HG02759 (cell line): Measurements from ENCODE around the gene STAT4.
A peak's percentile ranks its signal among the peaks of the same experiment; 100 is the strongest.

ENCODE experiments used
- ATAC-seq: cut with Tn5 transposase; IDR thresholded peaks from one replicate; pipeline ENCODE4 v1.9.1; 2021; ENCODE audit warnings: mild to moderate bottlenecking, moderate library complexity; ENCODE audit not compliant: unreplicated experiment

STAT4 gene

GRCh38 chr2:191020221-191020741 is 130.5 kb downstream of the STAT4 start:
- ATAC-seq: peak; percentile 76

GRCh38 chr2:191019376-191019775 is 131.4 kb downstream of the STAT4 start:
- ATAC-seq: no peak

- peak; percentile 13 for ATAC-seq
Observed at GRCh38 chr2:191018643-191019119, 132.1 kb downstream of the STAT4 start.

DNA sequence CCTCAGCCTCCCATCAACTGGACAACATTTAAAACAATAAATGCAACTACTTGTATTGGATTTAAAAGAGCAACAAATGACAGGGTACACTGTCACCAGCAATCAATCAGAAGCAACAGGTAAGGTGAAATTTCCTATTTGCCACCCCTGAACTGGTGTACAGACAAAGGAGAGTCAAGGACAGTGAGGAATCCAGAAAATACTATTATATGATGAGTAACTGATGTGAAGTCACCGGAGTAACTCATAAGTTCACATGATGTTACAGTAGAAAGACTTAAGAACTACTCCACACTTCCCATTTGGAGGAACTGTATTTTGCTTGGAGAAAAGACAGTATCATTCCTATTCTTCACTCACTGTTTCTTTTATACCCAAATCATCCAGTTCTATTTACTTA is 132.7 kb downstream of the STAT4 start:
- ATAC-seq: no peak

- no peak for ATAC-seq
Observed at GRCh38 chr2:191015831-191016230, 135.0 kb downstream of the STAT4 start.

DNA sequence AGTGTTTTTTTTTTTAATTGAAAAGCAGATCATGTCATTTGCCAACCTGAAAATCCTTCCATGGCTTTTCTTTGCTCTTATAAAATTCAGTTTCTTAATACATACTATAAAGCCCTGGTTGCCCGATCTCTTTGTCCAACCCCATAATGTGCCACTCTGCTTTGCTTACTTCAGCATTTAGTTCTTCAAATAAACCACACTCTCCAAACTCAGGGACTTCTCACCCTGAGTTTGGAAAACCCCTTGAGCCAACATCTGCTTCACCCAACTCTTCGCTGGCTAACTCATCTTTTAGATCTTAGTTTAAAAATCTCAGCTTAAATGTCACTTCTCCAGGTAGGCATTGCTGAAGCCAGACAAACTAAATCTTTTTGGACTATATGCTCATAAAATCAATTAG is 135.6 kb downstream of the STAT4 start:
- no peak for ATAC-seq

GRCh38 chr2:191014653-191015020 is 136.2 kb downstream of the STAT4 start:
- ATAC-seq: no peak

- peak; percentile 85 for ATAC-seq
Observed at GRCh38 chr2:191013932-191014652, 136.7 kb downstream of the STAT4 start, which contains the start of gene STAT1. STAT1 (minus strand) TSS chr2:191014171; CDS start chr2:191010003, 4,168 bp downstream.

GRCh38 chr2:191013682-191013931 is 137.2 kb downstream of the STAT4 start:
- ATAC-seq: no peak

DNA sequence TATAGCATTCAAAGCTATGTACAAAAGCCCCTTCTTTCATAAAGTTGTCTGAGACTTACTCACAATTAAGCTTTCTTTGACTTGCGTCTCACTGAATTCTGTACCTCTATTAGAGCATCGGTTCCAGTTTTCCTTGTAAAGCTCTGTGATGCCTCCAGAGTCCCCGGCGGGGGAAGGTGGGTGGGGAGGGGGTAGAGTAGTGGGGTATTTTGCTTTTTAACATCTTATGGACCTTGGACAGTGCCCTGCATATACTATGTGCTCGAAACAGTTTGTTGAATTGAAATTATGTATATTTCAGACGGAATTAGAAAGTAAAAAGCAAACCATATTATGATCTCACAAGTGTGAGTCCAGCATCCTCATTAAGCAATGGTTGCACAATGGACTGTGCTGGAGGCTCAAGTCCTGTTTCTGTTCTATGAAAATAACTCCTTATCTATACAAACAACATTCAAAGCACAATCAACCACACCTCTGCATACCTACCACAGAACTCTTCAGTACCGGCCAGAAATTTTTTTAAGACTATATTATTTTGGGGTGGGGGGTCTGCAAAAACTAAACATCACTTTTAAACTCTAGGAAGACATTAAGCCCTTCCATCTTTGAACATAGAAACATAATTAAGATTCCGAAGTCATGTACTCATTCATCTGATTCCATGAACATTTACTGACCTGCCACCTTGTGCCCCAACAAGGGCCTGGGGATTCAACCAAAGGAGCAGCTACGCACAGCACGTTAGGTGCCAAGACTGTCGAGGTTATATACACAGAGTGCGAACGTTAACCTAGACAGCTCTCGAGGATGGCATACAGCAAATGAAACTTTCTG is 137.7 kb downstream of the STAT4 start:
- no peak for ATAC-seq

- no peak for ATAC-seq
Observed at GRCh38 chr2:191012346-191012745, 138.4 kb downstream of the STAT4 start.

DNA sequence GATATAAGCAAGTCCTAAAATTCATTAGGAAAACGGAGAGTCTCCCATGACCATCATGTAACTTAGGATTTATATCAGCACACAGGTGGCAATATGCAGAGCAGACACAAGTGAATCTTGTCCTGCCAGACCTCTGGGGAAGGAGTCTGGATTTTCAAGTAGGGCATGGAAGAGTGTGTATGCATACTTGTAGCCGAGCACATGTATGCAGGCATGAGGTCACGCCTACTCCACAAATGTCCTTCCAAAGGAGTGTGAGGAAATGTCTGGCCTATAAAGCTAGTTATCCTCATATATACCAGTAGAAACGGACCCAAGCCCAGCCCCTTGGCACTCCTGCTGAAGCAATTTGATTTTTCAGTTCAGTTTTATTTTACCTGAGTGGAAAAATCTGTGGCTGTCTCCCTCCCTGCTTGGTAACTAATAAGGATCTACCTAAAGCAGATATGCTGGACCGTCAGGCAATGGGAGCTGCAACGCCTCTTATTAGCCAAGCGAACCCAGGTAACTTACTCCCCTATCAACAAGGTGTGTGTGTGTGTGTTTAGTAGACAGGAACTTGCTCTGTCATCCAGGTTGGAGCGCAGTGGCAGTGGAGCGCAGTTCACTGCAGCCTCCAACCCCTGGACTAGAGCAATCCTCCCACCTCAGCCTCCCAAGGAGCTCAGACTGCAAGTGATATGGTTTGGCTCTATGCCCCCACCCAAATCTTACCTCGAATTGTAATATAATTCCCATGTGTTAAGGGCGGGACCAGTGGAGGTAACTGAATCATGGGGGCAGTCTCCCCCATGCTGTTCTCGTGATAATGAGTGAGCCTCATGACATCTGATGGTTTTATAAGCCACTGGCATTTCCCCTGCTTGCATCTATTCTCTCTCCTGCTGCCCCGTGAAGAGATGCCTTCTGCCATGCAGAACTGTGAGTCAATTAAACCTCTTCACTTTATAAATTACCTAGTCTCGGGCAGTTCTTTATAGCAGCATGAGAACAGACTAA is 139.6 kb downstream of the STAT4 start:
- ATAC-seq: no peak

DNA sequence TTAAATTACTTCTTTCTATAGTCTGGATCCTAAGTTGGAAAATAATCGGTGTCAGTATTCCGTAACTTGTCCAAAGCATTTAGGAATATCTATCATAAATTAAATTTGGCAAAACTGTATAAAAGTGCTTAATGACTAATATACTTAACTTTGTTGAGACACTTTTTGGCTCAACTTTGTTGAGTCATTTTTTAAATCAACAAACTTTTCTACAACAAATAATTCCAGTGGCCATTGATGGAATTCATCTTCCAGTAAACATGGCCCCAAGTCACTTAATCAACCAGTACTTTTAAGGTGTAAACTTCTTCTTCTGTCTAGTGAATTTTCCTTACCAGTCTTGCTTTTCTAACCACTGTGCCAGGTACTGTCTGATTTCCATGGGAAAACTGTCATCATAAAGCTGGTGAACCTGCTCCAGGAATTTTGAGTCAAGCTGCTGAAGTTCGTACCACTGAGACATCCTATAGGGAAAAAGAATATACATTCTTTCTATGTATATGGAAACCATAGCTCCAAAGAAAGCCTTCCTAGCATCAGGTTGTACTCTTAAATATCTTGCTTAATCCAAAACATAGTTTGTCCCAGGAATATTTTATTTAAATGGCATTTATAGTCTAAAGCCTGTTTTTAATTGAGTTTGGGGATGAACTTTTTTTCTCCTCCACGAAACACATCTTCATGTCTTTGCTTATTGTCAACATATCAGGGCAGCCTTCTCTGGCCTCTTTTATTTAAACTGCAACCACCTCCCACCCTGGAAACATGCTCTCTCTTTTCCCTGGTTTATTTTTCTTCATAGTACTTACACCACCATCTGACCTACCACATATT is 141.0 kb downstream of the STAT4 start:
- ATAC-seq: no peak

GRCh38 chr2:191008286-191008685 is 142.5 kb downstream of the STAT4 start:
- ATAC-seq: no peak

- ATAC-seq: no peak
Observed at GRCh38 chr2:191006997-191007783, 143.6 kb downstream of the STAT4 start.

- no peak for ATAC-seq
Observed at GRCh38 chr2:191006297-191006696, 144.5 kb downstream of the STAT4 start.

- ATAC-seq: no peak
Observed at GRCh38 chr2:191003405-191004309, 147.1 kb downstream of the STAT4 start.

DNA sequence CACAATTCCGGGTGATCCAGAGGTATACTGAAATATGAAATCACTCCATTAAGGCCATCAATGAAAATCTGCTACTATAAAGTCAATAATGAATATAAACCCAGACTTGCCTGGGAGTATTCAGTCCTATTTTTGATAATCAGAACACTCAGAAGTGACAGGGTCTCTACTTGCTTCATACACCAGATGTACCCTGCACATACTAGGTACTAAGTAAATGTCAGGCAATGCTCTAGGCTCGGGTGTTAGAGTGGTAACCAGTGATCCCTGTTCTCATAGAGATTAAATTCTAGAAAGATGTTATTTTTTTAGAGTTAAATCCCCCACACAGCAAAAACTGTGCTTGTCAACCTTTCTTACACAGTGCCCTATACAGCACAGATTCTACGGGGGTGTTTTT is 149.2 kb downstream of the STAT4 start:
- ATAC-seq: no peak
